ENCODE measurements around the gene CYP21A2. TPM values are rescaled to one million over a fixed set of nuclear protein-coding genes. Genes with fewer than 3 reads are reported as not detected.

The CYP21A2 gene
- total and polyA plus RNA-seq, 10 of the 15 experiments (the other 5 are each of a cell fraction or from before 2014, with no cell fraction given), result 0.04 to 0.92 (median 0.23) TPM; not detected in 7

GRCh38 chr6:32087574-32088486, 49.6 kb downstream of the CYP21A2 start:
- no peak for FAIRE-seq
- no peak for DNase-seq (ENCODE audit: low read depth, low spot score)
- Histone ChIP-seq H3K27ac (ENCODE audit: control insufficient read depth, insufficient read depth) (no peak overlapping the region), H3K36me3 (ENCODE audit: control insufficient read depth in 2 of 2, insufficient read depth in 2 of 2, low read length in 1 of 2) (no peaks in the 10 kb centered on the region), H3K9ac (ENCODE audit: control insufficient read depth, insufficient read depth, low read length) (no peak overlapping the region), H4K20me1 (ENCODE audit: control insufficient read depth, insufficient read depth) (no peaks in the 10 kb centered on the region), H2AFZ (ENCODE audit: control insufficient read depth, low read depth, low read length) (no peak overlapping the region), H3K27me3 (replicated peaks in 1 of 2; ENCODE audit: control insufficient read depth in 2 of 2, insufficient read depth in 2 of 2, low read length in 1 of 2) (peaks cover 2 to 4% of the 10 kb centered on the region in 2 experiments), H3K4me2 (ENCODE audit: control insufficient read depth, insufficient read depth) (no peak overlapping the region), H3K4me3 (no peak overlapping the region), H3K79me2 (ENCODE audit: control insufficient read depth, insufficient read depth, low read length) (no peaks in the 10 kb centered on the region), H3K4me1 (ENCODE audit: control insufficient read depth, insufficient read depth, low read length) (peaks cover 16% of the 10 kb centered on the region), H3K9me3 (replicated peaks; ENCODE audit: control insufficient read depth, insufficient read depth, low read length) (no peaks in the 10 kb centered on the region)
- peak; percentile 86 for ATAC-seq
- ChIA-PET SMC1A (ENCODE audit: uncharacterized antibody, unreplicated experiment) (no interaction called here), RAD21 (ENCODE audit: unreplicated experiment) (no interaction called here), CTCF (interaction anchor here (0.6 kb wide), 1 partner anchor 738 kb away, joined by 3 read pairs; no protein-coding TSS in a partner anchor), POLR2A (no interaction called here)
- no TSS peak for BruUV-seq (replicated peaks)
- in situ Hi-C loops (cut with MboI) (no loop called here), intact Hi-C loops (cut with micrococcal nuclease; ENCODE audit: unreplicated experiment) (loop anchor here (2.0 kb wide), 1 partner anchor 67 kb away; the partner anchor contains the start of gene PPT2)
- WGBS (ENCODE audit: insufficient coverage, insufficient replicate concordance, low lambda C conversion rate, missing lambda C conversion rate), result 13% methylated on average over 39 of the region's 50 CpGs
- peak; percentile 15 to 65 (median 57); a peak in 5 of 6 replicates for TF ChIP-seq CTCF (IDR thresholded peaks at IDR 0.05 in 2 of 3, conservative IDR thresholded peaks at IDR 0.05 in 1 of 3; ENCODE audit: control insufficient read depth in 2 of 3, extremely low read depth in 1 of 3, insufficient read depth in 1 of 3, low read depth in 3 of 3, low read length in 3 of 3)
- TF ChIP-seq CHD1 (IDR thresholded peaks at IDR 0.05; ENCODE audit: low read depth, low read length), result no peak
- peak; percentile 27; the same call in 1 of the 2 replicates for TF ChIP-seq SMC3 (IDR thresholded peaks at IDR 0.05; ENCODE audit: borderline replicate concordance, low read length)
- peak in 1 of 2 experiments; percentile 12; a peak in 1 of 4 replicates for TF ChIP-seq BHLHE40 (IDR thresholded peaks at IDR 0.05; ENCODE audit: borderline replicate concordance in 1 of 2, low read depth in 2 of 2, low read length in 1 of 2)
- TF ChIP-seq RAD21 (IDR thresholded peaks at IDR 0.05; ENCODE audit: insufficient read depth, low read depth, low read length), result peak; percentile 48
